Tibial nerve (tissue), 4 donors: ENCODE results near the gene MDP1.

ENCODE experiments used
- EP300 ChIP-seq, 2 donors: sonication (generic); formaldehyde crosslinking; IDR thresholded peaks; one replicate each; pipeline ENCODE4 v1.6.1; 2017; ENCODE audit warnings: antibody characterized with exemption in 2 of 2, mild to moderate bottlenecking in 1 of 2
- POLR2A ChIP-seq, 2 donors: fragments of 450-650 bp; IDR thresholded peaks; one replicate each; pipeline ENCODE4 v1.6.1; 2017; ENCODE audit warnings: antibody characterized with exemption in 2 of 2, mild to moderate bottlenecking in 2 of 2, moderate library complexity in 2 of 2
- TF ChIP-seq, protein P1 (sequence below), 5 experiments: fragments of 200-600 bp in 3 of 5; fragments of 450-650 bp in 2 of 5; sonication (generic) in 3 of 5; IDR thresholded peaks; one replicate each; pipeline ENCODE4 v1.5.1; 2016 to 2019; ENCODE audit warnings: antibody characterized with exemption in 5 of 5, mild to moderate bottlenecking in 3 of 5, moderate library complexity in 2 of 5

DNA sequence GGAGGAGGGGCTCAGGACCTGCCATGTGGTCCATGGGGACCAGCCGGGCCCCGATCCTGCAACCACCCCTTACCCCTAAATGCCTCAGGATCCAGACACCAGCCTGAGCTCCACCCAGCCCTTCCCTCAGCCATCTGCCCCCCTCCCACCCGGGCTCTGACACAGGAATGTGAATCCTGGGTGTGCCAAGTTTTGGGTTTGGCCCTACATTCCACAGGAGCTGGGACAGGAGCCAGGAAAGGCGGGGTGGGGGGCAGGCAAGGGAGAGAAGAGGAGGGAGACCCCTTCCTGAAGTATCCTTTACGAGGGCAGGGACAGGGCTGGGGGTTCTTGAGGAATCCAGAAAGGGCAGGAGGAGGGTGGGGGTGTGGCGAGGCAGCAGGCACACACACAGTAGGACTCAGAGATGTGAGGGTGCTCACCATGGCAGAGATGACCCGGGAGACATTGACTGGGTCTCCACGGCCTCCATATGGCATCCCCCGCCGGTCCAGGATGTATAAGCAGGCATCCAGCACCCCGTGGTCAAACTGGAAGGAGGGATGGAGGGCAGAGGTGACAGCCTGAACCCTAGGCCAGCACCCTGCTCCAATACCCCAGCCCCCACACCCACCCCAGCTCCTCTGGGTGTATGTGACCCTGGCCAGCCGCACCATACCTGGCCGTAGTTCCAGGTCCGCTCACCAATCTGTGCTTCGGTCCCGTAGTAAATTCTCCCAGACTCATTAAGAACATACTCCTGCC is 43.6 kb upstream of the MDP1 start:
- TF ChIP-seq, protein P1, sequence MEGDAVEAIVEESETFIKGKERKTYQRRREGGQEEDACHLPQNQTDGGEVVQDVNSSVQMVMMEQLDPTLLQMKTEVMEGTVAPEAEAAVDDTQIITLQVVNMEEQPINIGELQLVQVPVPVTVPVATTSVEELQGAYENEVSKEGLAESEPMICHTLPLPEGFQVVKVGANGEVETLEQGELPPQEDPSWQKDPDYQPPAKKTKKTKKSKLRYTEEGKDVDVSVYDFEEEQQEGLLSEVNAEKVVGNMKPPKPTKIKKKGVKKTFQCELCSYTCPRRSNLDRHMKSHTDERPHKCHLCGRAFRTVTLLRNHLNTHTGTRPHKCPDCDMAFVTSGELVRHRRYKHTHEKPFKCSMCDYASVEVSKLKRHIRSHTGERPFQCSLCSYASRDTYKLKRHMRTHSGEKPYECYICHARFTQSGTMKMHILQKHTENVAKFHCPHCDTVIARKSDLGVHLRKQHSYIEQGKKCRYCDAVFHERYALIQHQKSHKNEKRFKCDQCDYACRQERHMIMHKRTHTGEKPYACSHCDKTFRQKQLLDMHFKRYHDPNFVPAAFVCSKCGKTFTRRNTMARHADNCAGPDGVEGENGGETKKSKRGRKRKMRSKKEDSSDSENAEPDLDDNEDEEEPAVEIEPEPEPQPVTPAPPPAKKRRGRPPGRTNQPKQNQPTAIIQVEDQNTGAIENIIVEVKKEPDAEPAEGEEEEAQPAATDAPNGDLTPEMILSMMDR (IDR thresholded peaks at IDR 0.05) = no peak
- TF ChIP-seq POLR2A (IDR thresholded peaks at IDR 0.05) (no peak), EP300 (IDR thresholded peaks at IDR 0.05) (no peak)
